ENCODE measurements around the gene EFCAB6.

Gene EFCAB6

GRCh38 chr22:43731988-43732387, 80.1 kb downstream of the EFCAB6 start:
- DNase-seq (ENCODE audit: extremely low spot score, insufficient read length, low read depth) (no peak), FAIRE-seq (no peak)

GRCh38 chr22:43726964-43727543, 85.1 kb downstream of the EFCAB6 start:
- FAIRE-seq, result no peak

GRCh38 chr22:43726322-43726721, 85.8 kb downstream of the EFCAB6 start:
- FAIRE-seq (no peak), DNase-seq (ENCODE audit: extremely low spot score, insufficient read length, low read depth) (no peak)

More at GRCh38 chr22:43726964-43727543, 85.1 kb downstream of the EFCAB6 start:
- DNase-seq (ENCODE audit: extremely low spot score, insufficient read length, low read depth), result no peak

GRCh38 chr22:43723816-43724215, 88.3 kb downstream of the EFCAB6 start:
- FAIRE-seq (no peak), DNase-seq (ENCODE audit: extremely low spot score, insufficient read length, low read depth) (no peak)

- FAIRE-seq (no peak), DNase-seq (ENCODE audit: extremely low spot score, insufficient read length, low read depth) (no peak)
Observed at GRCh38 chr22:43722444-43722843, 89.7 kb downstream of the EFCAB6 start.

- FAIRE-seq (peak; percentile 72), DNase-seq (ENCODE audit: extremely low spot score, insufficient read length, low read depth) (no peak)
Observed at GRCh38 chr22:43720716-43721115, 91.4 kb downstream of the EFCAB6 start.

- DNase-seq (ENCODE audit: extremely low spot score, insufficient read length, low read depth) (no peak), FAIRE-seq (no peak)
Observed at GRCh38 chr22:43714104-43714503, 98.0 kb downstream of the EFCAB6 start.

GRCh38 chr22:43711681-43712080, 100.4 kb downstream of the EFCAB6 start:
- no peak for DNase-seq (ENCODE audit: extremely low spot score, insufficient read length, low read depth)
- no peak for FAIRE-seq

- DNase-seq (ENCODE audit: extremely low spot score, insufficient read length, low read depth), result no peak
- no peak for FAIRE-seq
Observed at GRCh38 chr22:43707648-43708047, 104.5 kb downstream of the EFCAB6 start.

- no peak for DNase-seq (ENCODE audit: extremely low spot score, insufficient read length, low read depth)
- no peak for FAIRE-seq
Observed at GRCh38 chr22:43706571-43707328, 105.4 kb downstream of the EFCAB6 start.

- FAIRE-seq (no peak), DNase-seq (ENCODE audit: extremely low spot score, insufficient read length, low read depth) (no peak)
Observed at GRCh38 chr22:43706151-43706550, 106.0 kb downstream of the EFCAB6 start.

GRCh38 chr22:43704051-43704450, 108.1 kb downstream of the EFCAB6 start:
- DNase-seq (ENCODE audit: extremely low spot score, insufficient read length, low read depth) (no peak), FAIRE-seq (no peak)

- no peak for FAIRE-seq
- DNase-seq (ENCODE audit: extremely low spot score, insufficient read length, low read depth), result no peak
Observed at GRCh38 chr22:43698403-43698802, 113.7 kb downstream of the EFCAB6 start.

GRCh38 chr22:43697894-43698293, 114.2 kb downstream of the EFCAB6 start:
- FAIRE-seq (no peak), DNase-seq (ENCODE audit: extremely low spot score, insufficient read length, low read depth) (no peak)

- FAIRE-seq (no peak), DNase-seq (ENCODE audit: extremely low spot score, insufficient read length, low read depth) (no peak)
Observed at GRCh38 chr22:43693249-43693648, 118.9 kb downstream of the EFCAB6 start.

- DNase-seq (ENCODE audit: extremely low spot score, insufficient read length, low read depth), result no peak
Observed at GRCh38 chr22:43689356-43689755, 122.7 kb downstream of the EFCAB6 start.

GRCh38 chr22:43682851-43683250, 129.3 kb downstream of the EFCAB6 start:
- no peak for FAIRE-seq
- DNase-seq (ENCODE audit: extremely low spot score, insufficient read length, low read depth), result no peak

More at GRCh38 chr22:43689356-43689755, 122.7 kb downstream of the EFCAB6 start:
- no peak for FAIRE-seq

GRCh38 chr22:43681731-43682360, 130.3 kb downstream of the EFCAB6 start:
- FAIRE-seq, result no peak
- no peak for DNase-seq (ENCODE audit: extremely low spot score, insufficient read length, low read depth)

GRCh38 chr22:43670513-43670912, 141.6 kb downstream of the EFCAB6 start:
- FAIRE-seq, result no peak

GRCh38 chr22:43669190-43669589, 142.9 kb downstream of the EFCAB6 start:
- no peak for FAIRE-seq

More at GRCh38 chr22:43670513-43670912, 141.6 kb downstream of the EFCAB6 start:
- DNase-seq (ENCODE audit: extremely low spot score, insufficient read length, low read depth), result no peak

GRCh38 chr22:43667656-43668055, 144.4 kb downstream of the EFCAB6 start:
- DNase-seq (ENCODE audit: extremely low spot score, insufficient read length, low read depth), result no peak
- FAIRE-seq, result no peak

More at GRCh38 chr22:43669190-43669589, 142.9 kb downstream of the EFCAB6 start:
- no peak for DNase-seq (ENCODE audit: extremely low spot score, insufficient read length, low read depth)

All from GM18507 (cell line).